ENCODE measurements around the gene GMDS. TPM values are rescaled to one million over a fixed set of nuclear protein-coding genes. Genes with fewer than 3 reads are reported as not detected.

Gene GMDS
- total and polyA plus RNA-seq, 9 donors = 6.6 to 20.6 (median 11.0) TPM

- no peak overlapping the region for H3K27ac ChIP-seq
- intact Hi-C loops (cut with DNase I) = no loop called here
- no peak for TF ChIP-seq CTCF (IDR thresholded peaks at IDR 0.05)
- DNase-seq = no peak
- no peaks in the 10 kb centered on the region for H3K36me3 ChIP-seq
- H3K4me1 ChIP-seq (ENCODE audit: insufficient read depth) = no peaks in the 10 kb centered on the region
- no peak overlapping the region for H3K4me3 ChIP-seq
- no peaks in the 10 kb centered on the region for H3K27me3 ChIP-seq
- no peaks in the 10 kb centered on the region for H3K9me3 ChIP-seq
Observed at GRCh38 chr6:2053691-2054090, 191.7 kb downstream of the GMDS start.

- Histone ChIP-seq H3K36me3 (no peaks in the 10 kb centered on the region), H3K27me3 (peaks cover 3% of the 10 kb centered on the region), H3K27ac (no peak overlapping the region), H3K4me3 (no peak overlapping the region), H3K9me3 (no peaks in the 10 kb centered on the region), H3K4me1 (ENCODE audit: insufficient read depth) (no peaks in the 10 kb centered on the region)
- no peak for TF ChIP-seq CTCF (IDR thresholded peaks at IDR 0.05)
- intact Hi-C loops (cut with DNase I) = no loop called here
- DNase-seq = no peak
- 50 to 78% (median 72%) methylated on average over 2 of the region's 2 CpGs for whole genome bisulfite sequencing, 3 donors
Observed at GRCh38 chr6:2047855-2048254, 197.6 kb downstream of the GMDS start.

GRCh38 chr6:2044192-2044591 lies 201.2 kb downstream of the GMDS start:
- Histone ChIP-seq H3K4me1 (ENCODE audit: insufficient read depth) (no peaks in the 10 kb centered on the region), H3K36me3 (no peaks in the 10 kb centered on the region), H3K9me3 (no peaks in the 10 kb centered on the region), H3K4me3 (no peak overlapping the region), H3K27ac (no peak overlapping the region), H3K27me3 (peaks cover 3% of the 10 kb centered on the region)
- intact Hi-C loops (cut with DNase I) = no loop called here
- TF ChIP-seq CTCF (IDR thresholded peaks at IDR 0.05) (no peak), POLR2A (IDR thresholded peaks at IDR 0.05) (no peak), EP300 (IDR thresholded peaks at IDR 0.05) (no peak)
- WGBS, 3 donors = 91 to 99% (median 98%) methylated on average over 4 of the region's 4 CpGs
- no peak for DNase-seq

GRCh38 chr6:2042956-2043648 lies 202.3 kb downstream of the GMDS start:
- no peak for DNase-seq
- H3K4me3 ChIP-seq = no peak overlapping the region
- H3K27ac ChIP-seq = no peak overlapping the region
- H3K36me3 ChIP-seq = no peaks in the 10 kb centered on the region
- peaks cover 3% of the 10 kb centered on the region for H3K27me3 ChIP-seq
- intact Hi-C loops (cut with DNase I) = no loop called here
- no peaks in the 10 kb centered on the region for H3K9me3 ChIP-seq
- no peaks in the 10 kb centered on the region for H3K4me1 ChIP-seq (ENCODE audit: insufficient read depth)
- WGBS, 3 donors = 87 to 90% (median 90%) methylated on average over 6 of the region's 6 CpGs
- no peak for TF ChIP-seq EP300 (IDR thresholded peaks at IDR 0.05)
- no peak for TF ChIP-seq POLR2A (IDR thresholded peaks at IDR 0.05)
- TF ChIP-seq CTCF (IDR thresholded peaks at IDR 0.05) = no peak

Measured in ovary (tissue), 9 donors.